Calu3 (cell line): Measurements from ENCODE around the gene MBOAT7. TPM values are rescaled to one million over a fixed set of nuclear protein-coding genes. Genes with fewer than 3 reads are reported as not detected.
A peak's percentile ranks its signal among the peaks of the same experiment; 100 is the strongest.
"Not testable (repeated sequence)": the region's sequence is repeated elsewhere in the genome, so short reads cannot be mapped to it uniquely, and the experiment has no call there.

Experiments
- BruUV-seq: library from RNA; stranded (reverse); fragments of 400-500 nt; replicated peaks from 2 replicates; lab custom pipeline; 2021; lab: Mats Ljungman, UMichigan
- CTCF ChIA-PET: fragments of 300-600 bp; sonication (Branson Sonifier 250); formaldehyde crosslinking; loops from one replicate; lab custom pipeline; 2022; ENCODE audit warnings: antibody characterized with exemption; lab: Charles Lee
- DNase-seq: peaks from one replicate; pipeline ENCODE4 v3.0.0; 2022
- H3K27ac Mint-ChIP-seq: one replicate; pipeline ENCODE4 v1.8.0; 2022; ENCODE audit warnings: mixed read lengths; ENCODE audit not compliant: unreplicated experiment
- H3K27me3 Mint-ChIP-seq: one replicate; pipeline ENCODE4 v1.8.0; 2022; ENCODE audit warnings: mixed read lengths; ENCODE audit not compliant: unreplicated experiment
- H3K36me3 Mint-ChIP-seq: one replicate; pipeline ENCODE4 v1.8.0; 2022; ENCODE audit warnings: mild to moderate bottlenecking, moderate library complexity, mixed read lengths; ENCODE audit not compliant: insufficient read depth, unreplicated experiment
- H3K4me1 Mint-ChIP-seq: one replicate; pipeline ENCODE4 v1.8.0; 2022; ENCODE audit warnings: mild to moderate bottlenecking, low read depth, mixed read lengths; ENCODE audit not compliant: unreplicated experiment
- H3K4me3 Mint-ChIP-seq: one replicate; pipeline ENCODE4 v1.8.0; 2022; ENCODE audit warnings: mild to moderate bottlenecking, low read depth, moderate library complexity, mixed read lengths; ENCODE audit not compliant: unreplicated experiment
- H3K9me3 Mint-ChIP-seq: one replicate; pipeline ENCODE4 v1.8.0; 2022; ENCODE audit warnings: low read depth, mixed read lengths; ENCODE audit not compliant: unreplicated experiment
- CTCF ChIP-seq: fragments of 200-600 bp; IDR thresholded peaks from one replicate; pipeline ENCODE4 v1.8.0; 2022; ENCODE audit warnings: antibody characterized with exemption; ENCODE audit not compliant: unreplicated experiment
- intact Hi-C: fragments of 100-400 bp; cut with micrococcal nuclease; formaldehyde crosslinking; loops from one replicate; pipeline ENCODE4 v1.10.0; 2022; ENCODE audit not compliant: unreplicated experiment
- total RNA-seq: library from RNA; stranded (reverse); gene quantifications from 2 replicates; pipeline ENCODE4 v1.2.3, GENCODE V29; 2022

MBOAT7 gene
- total RNA-seq, 1 experiment from 2014 or later = 287 TPM

- intact Hi-C loops = loop anchor here (1.0 kb wide), 1 partner anchor 59 kb away; no protein-coding TSS in a partner anchor
- Mint-ChIP-seq H3K27me3 (no peaks in the 10 kb centered on the region), H3K4me3 (peak within 1 kb of the TSS; percentile 95), H3K27ac (peak within 1 kb of the TSS; percentile 95), H3K36me3 (peaks cover 78% of the 10 kb centered on the region), H3K4me1 (no peaks in the 10 kb centered on the region), H3K9me3 (no peaks in the 10 kb centered on the region)
- CTCF ChIA-PET = interaction anchor here (0.6 to 3.5 kb wide), 11 partner anchors 10 to 204 kb away, joined by 3 to 35 read pairs (median 6); partner anchors contain the start of genes LENG1, MBOAT7, RPS9 and TSEN34
- no TSS peak for BruUV-seq
- TF ChIP-seq CTCF = peak; percentile 83
- peak; percentile 95 for DNase-seq
These were observed 16.7 kb downstream of the MBOAT7 start, which contains the start of gene TMC4 for GRCh38 chr19:54172471-54173358. TSS of gene TMC4 (minus strand) at chr19:54173160. CDS start at chr19:54173117, 43 bp downstream.

- Mint-ChIP-seq H3K36me3 (peaks cover 79% of the 10 kb centered on the region), H3K4me3 (peak overlapping the region; percentile 95), H3K27ac (peak overlapping the region; percentile 95)
- H3K27me3 Mint-ChIP-seq, BruUV-seq, H3K4me1 Mint-ChIP-seq, H3K9me3 Mint-ChIP-seq, intact Hi-C loops: not testable (repeated sequence)
- DNase-seq = peak; percentile 37
- CTCF ChIA-PET = interaction anchor here (3.5 kb wide), 1 partner anchor 17 kb away, joined by 35 read pairs; the partner anchor contains the start of genes MBOAT7 and TSEN34
These were observed 17.5 kb downstream of the MBOAT7 start for GRCh38 chr19:54171736-54172431.

GRCh38 chr19:54169149-54169740 is 20.1 kb downstream of the MBOAT7 start:
- Mint-ChIP-seq H3K4me3 (no peak overlapping the region), H3K4me1 (peaks cover 7% of the 10 kb centered on the region), H3K36me3 (peaks cover 75% of the 10 kb centered on the region), H3K27ac (peak overlapping the region; percentile 24), H3K27me3 (no peaks in the 10 kb centered on the region), H3K9me3 (peaks cover 2% of the 10 kb centered on the region)
- CTCF ChIA-PET = interaction anchor here (1.9 kb wide), 1 partner anchor 20 kb away, joined by 5 read pairs; the partner anchor contains the start of gene MBOAT7
- no peak for TF ChIP-seq CTCF
- no TSS peak for BruUV-seq
- no peak for DNase-seq
- intact Hi-C loops = no loop called here

- peak; percentile 93 for TF ChIP-seq CTCF
- H3K4me1 Mint-ChIP-seq = peaks cover 7% of the 10 kb centered on the region
- no peaks in the 10 kb centered on the region for H3K27me3 Mint-ChIP-seq
- peak overlapping the region; percentile 33 for H3K27ac Mint-ChIP-seq
- CTCF ChIA-PET = interaction anchor here (1.9 kb wide), 1 partner anchor 21 kb away, joined by 5 read pairs; the partner anchor contains the start of gene MBOAT7
- intact Hi-C loops = loop anchor here (1.0 kb wide), 1 partner anchor 63 kb away; no protein-coding TSS in a partner anchor
- H3K4me3 Mint-ChIP-seq = peak overlapping the region; percentile 11
- H3K9me3 Mint-ChIP-seq = peaks cover 2% of the 10 kb centered on the region
- peak; percentile 98 for DNase-seq
- peaks cover 75% of the 10 kb centered on the region for H3K36me3 Mint-ChIP-seq
- BruUV-seq = no TSS peak
These were observed 21.0 kb downstream of the MBOAT7 start for GRCh38 chr19:54168174-54168917.
